ENCODE data around the gene MPRIP. TPM values are rescaled to one million over a fixed set of nuclear protein-coding genes. Genes with fewer than 3 reads are reported as not detected.

Gene MPRIP
- total RNA-seq, 1 experiment from 2014 or later = 258 TPM

DNA sequence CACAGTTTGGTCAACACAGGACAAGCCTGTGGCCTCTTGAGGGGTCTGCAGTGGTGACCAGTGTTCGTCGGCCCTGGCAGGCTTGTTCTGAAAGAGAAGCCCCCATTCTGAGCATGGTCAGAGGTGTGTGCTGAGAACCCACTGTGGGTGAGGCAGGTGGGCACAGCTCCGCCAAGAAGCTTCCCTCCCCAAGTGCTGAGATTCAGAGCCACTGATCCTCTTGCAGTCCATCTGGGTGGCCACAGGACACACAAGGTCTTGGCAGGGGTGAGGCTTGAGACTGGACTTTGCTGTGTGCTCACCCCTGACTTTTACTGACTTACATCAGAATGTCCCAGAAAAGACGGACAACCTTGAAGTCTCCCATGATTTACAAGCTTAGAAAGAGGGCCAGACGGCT is 18.7 kb downstream of the MPRIP start:
- intact Hi-C loops (cut with micrococcal nuclease) = no loop called here
- no peak overlapping the region for H3K9ac ChIP-seq (ENCODE audit: low read length)
- TF ChIP-seq, protein P1, sequence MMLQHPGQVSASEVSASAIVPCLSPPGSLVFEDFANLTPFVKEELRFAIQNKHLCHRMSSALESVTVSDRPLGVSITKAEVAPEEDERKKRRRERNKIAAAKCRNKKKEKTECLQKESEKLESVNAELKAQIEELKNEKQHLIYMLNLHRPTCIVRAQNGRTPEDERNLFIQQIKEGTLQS (IDR thresholded peaks at IDR 0.05) = no peak
- TF ChIP-seq RAD21 (IDR thresholded peaks at IDR 0.05; ENCODE audit: low read depth) (no peak), CEBPB (IDR thresholded peaks at IDR 0.05; ENCODE audit: low read depth) (no peak), CBX3 (IDR thresholded peaks at IDR 0.05; ENCODE audit: low read depth) (no peak), YY1 (IDR thresholded peaks at IDR 0.05; ENCODE audit: extremely low read depth, insufficient replicate concordance, low read depth, low read length) (no peak), SRF (IDR thresholded peaks at IDR 0.05; ENCODE audit: low read depth) (no peak), SIN3A (IDR thresholded peaks at IDR 0.05; ENCODE audit: low read depth) (no peak), FOSL1 (IDR thresholded peaks at IDR 0.05; ENCODE audit: low read depth) (no peak)
- TF ChIP-seq, protein P2, sequence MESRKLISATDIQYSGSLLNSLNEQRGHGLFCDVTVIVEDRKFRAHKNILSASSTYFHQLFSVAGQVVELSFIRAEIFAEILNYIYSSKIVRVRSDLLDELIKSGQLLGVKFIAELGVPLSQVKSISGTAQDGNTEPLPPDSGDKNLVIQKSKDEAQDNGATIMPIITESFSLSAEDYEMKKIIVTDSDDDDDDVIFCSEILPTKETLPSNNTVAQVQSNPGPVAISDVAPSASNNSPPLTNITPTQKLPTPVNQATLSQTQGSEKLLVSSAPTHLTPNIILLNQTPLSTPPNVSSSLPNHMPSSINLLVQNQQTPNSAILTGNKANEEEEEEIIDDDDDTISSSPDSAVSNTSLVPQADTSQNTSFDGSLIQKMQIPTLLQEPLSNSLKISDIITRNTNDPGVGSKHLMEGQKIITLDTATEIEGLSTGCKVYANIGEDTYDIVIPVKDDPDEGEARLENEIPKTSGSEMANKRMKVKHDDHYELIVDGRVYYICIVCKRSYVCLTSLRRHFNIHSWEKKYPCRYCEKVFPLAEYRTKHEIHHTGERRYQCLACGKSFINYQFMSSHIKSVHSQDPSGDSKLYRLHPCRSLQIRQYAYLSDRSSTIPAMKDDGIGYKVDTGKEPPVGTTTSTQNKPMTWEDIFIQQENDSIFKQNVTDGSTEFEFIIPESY (IDR thresholded peaks at IDR 0.05; ENCODE audit: extremely low read depth, insufficient replicate concordance, low read length) = no peak
- TF ChIP-seq, protein P3, sequence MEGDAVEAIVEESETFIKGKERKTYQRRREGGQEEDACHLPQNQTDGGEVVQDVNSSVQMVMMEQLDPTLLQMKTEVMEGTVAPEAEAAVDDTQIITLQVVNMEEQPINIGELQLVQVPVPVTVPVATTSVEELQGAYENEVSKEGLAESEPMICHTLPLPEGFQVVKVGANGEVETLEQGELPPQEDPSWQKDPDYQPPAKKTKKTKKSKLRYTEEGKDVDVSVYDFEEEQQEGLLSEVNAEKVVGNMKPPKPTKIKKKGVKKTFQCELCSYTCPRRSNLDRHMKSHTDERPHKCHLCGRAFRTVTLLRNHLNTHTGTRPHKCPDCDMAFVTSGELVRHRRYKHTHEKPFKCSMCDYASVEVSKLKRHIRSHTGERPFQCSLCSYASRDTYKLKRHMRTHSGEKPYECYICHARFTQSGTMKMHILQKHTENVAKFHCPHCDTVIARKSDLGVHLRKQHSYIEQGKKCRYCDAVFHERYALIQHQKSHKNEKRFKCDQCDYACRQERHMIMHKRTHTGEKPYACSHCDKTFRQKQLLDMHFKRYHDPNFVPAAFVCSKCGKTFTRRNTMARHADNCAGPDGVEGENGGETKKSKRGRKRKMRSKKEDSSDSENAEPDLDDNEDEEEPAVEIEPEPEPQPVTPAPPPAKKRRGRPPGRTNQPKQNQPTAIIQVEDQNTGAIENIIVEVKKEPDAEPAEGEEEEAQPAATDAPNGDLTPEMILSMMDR (IDR thresholded peaks at IDR 0.05 in 2 of 3, conservative IDR thresholded peaks at IDR 0.05 in 1 of 3; ENCODE audit: borderline replicate concordance in 1 of 3, insufficient read depth in 1 of 3, low read depth in 2 of 3, low read length in 2 of 3) = no peak
- H3K36me3 ChIP-seq (ENCODE audit: control insufficient read depth in 1 of 2, insufficient read depth in 2 of 2, low read length in 2 of 2) = peaks cover 7 to 8% of the 10 kb centered on the region in 2 experiments; a peak in 3 of 4 replicates
- BruUV-seq (replicated peaks) = no TSS peak
- no peak overlapping the region for H3K27ac ChIP-seq (ENCODE audit: low read depth, low read length)
- no peaks in the 10 kb centered on the region for H3K27me3 ChIP-seq (ENCODE audit: insufficient read depth, low read length)
- no peak overlapping the region for H3K4me3 ChIP-seq (replicated peaks in 1 of 2; ENCODE audit: low read depth in 1 of 2, low read length in 2 of 2)
- H3K4me2 ChIP-seq (ENCODE audit: low read length) = no peak overlapping the region
- peaks cover 100% of the 10 kb centered on the region for H3K79me2 ChIP-seq (ENCODE audit: insufficient read depth, low read length)
- no peaks in the 10 kb centered on the region for H3K9me3 ChIP-seq (ENCODE audit: control insufficient read depth in 1 of 2, insufficient read depth in 1 of 2, low read depth in 1 of 2, low read length in 2 of 2)
- peaks cover 13 to 28% of the 10 kb centered on the region in 2 experiments for H3K4me1 ChIP-seq (ENCODE audit: control insufficient read depth in 1 of 2, insufficient read depth in 2 of 2, low read length in 2 of 2)
- ChIA-PET POLR2A (no interaction called here), CTCF (no interaction called here), RAD21 (ENCODE audit: low non-redundant PET in 1 of 2, low total read pairs in 2 of 2, uncharacterized antibody in 2 of 2, unreplicated experiment in 2 of 2) (no interaction called here)
- H3K9me2 ChIP-seq (ENCODE audit: insufficient read depth) = no peaks in the 10 kb centered on the region
- ATAC-seq (no peak), DNase-seq (ENCODE audit: low read depth, low spot score) (no peak)
- H4K20me1 ChIP-seq (ENCODE audit: insufficient read depth) = peaks cover 20% of the 10 kb centered on the region; the same call in 1 of the 2 replicates
- H2AFZ ChIP-seq (ENCODE audit: low read depth, low read length, poor library complexity, severe bottlenecking) = no peak overlapping the region
